CD4-positive, alpha-beta T cell (primary cell): Measurements from ENCODE around the gene MIS18A. TPM values are rescaled to one million over a fixed set of nuclear protein-coding genes. Genes with fewer than 3 reads are reported as not detected.

Experiments used
- ATAC-seq: fragments of 200-7000 bp; cut with Tn5 transposase; one replicate; pipeline ENCODE4 v1.10.0; 2022; ENCODE audit warnings: mild to moderate bottlenecking; ENCODE audit not compliant: poor library complexity
- CTCF ChIA-PET: fragments of 350-600 bp; sonication (Branson Sonifier 250); formaldehyde crosslinking; loops from one replicate; lab custom pipeline; 2021; ENCODE audit warnings: antibody characterized with exemption, inconsistent platforms; lab: Charles Lee
- POLR2A ChIA-PET: fragments of 350-600 bp; sonication (Branson Sonifier 250); formaldehyde crosslinking; loops from one replicate; lab custom pipeline; 2021; ENCODE audit warnings: antibody characterized with exemption, inconsistent platforms; lab: Charles Lee
- DNase-seq, 14 experiments: peaks; one replicate each; pipeline ENCODE4 v3.0.0-alpha.2; 2013 to 2020; ENCODE audit warnings: mixed read lengths in 2 of 14
- H3K27ac ChIP-seq, 2 donors: one replicate each; pipeline versions ENCODE4 v1.5.1 to v1.7.0; 2013; ENCODE audit warnings: low read length in 2 of 2, low read depth in 1 of 2, mild to moderate bottlenecking in 1 of 2
- H3K27me3 ChIP-seq, 2 experiments: 1 replicate in 1 of 2; 2 replicates in 1 of 2; pipeline versions ENCODE4 v1.6.1 to v1.7.0; 2013; ENCODE audit warnings: low read length in 2 of 2, control low read depth in 1 of 2, mild to moderate bottlenecking in 1 of 2, moderate library complexity in 1 of 2; ENCODE audit not compliant: insufficient read depth in 2 of 2, control insufficient read depth in 1 of 2
- H3K36me3 ChIP-seq: one replicate; pipeline ENCODE4 v1.6.1; 2013; ENCODE audit warnings: low read length, control low read depth; ENCODE audit not compliant: insufficient read depth
- H3K4me1 ChIP-seq: one replicate; pipeline ENCODE4 v1.6.1; 2013; ENCODE audit warnings: low read length, control low read depth; ENCODE audit not compliant: insufficient read depth
- H3K4me3 ChIP-seq: one replicate; pipeline ENCODE4 v1.5.1; 2013; ENCODE audit warnings: mild to moderate bottlenecking, low read length, moderate library complexity
- H3K9me3 ChIP-seq, 2 experiments: 1 replicate in 1 of 2; 2 replicates in 1 of 2; pipeline versions ENCODE4 v1.6.1 to v1.7.0; 2013; ENCODE audit warnings: low read length in 2 of 2, mild to moderate bottlenecking in 2 of 2, control low read depth in 1 of 2, moderate library complexity in 1 of 2; ENCODE audit not compliant: control insufficient read depth in 1 of 2, insufficient read depth in 1 of 2
- H3K27ac Mint-ChIP-seq: one replicate; pipeline ENCODE4 v1.8.0; 2020; ENCODE audit warnings: mixed read lengths
- H3K27me3 Mint-ChIP-seq: one replicate; pipeline ENCODE4 v1.8.0; 2021; ENCODE audit warnings: mixed read lengths
- H3K36me3 Mint-ChIP-seq: one replicate; pipeline ENCODE4 v1.8.0; 2021; ENCODE audit warnings: low read depth, mixed read lengths
- H3K4me1 Mint-ChIP-seq: one replicate; pipeline ENCODE4 v1.8.0; 2021; ENCODE audit warnings: low read depth, mixed read lengths
- H3K4me3 Mint-ChIP-seq: one replicate; pipeline ENCODE4 v1.8.0; 2020; ENCODE audit warnings: mild to moderate bottlenecking, mixed read lengths
- H3K9me3 Mint-ChIP-seq: one replicate; pipeline ENCODE4 v1.8.0; 2020; ENCODE audit warnings: mixed read lengths
- CTCF ChIP-seq: fragments of 200-600 bp; IDR thresholded peaks from one replicate; pipeline ENCODE4 v1.8.0; 2022; ENCODE audit warnings: antibody characterized with exemption, mild to moderate bottlenecking
- intact Hi-C, 2 experiments: fragments of 100-400 bp; cut with DNase I in 1 of 2; cut with micrococcal nuclease in 1 of 2; formaldehyde crosslinking; loops; one replicate each; pipeline versions ENCODE4 v1.15.1 to v1.9.0; 2023 to 2025; cut with DNase I, micrococcal nuclease
- total RNA-seq, 174 experiments: library from RNA in 2 of 174; stranded (reverse) in 2 of 174; gene quantifications; one replicate each; pipeline ENCODE4 v1.2.3 and lab custom pipeline; 2021 to 2026

MIS18A gene
- total RNA-seq, 2 experiments from 2014 or later: 2.7 to 3.0 TPM

GRCh38 chr21:32298148-32298559, 19.3 kb upstream of the MIS18A start:
- no peak for DNase-seq
- Histone ChIP-seq H3K4me3 (no peak overlapping the region), H3K27ac (no peak overlapping the region), H3K27me3 (no peaks in the 10 kb centered on the region), H3K36me3 (no peaks in the 10 kb centered on the region), H3K9me3 (no peaks in the 10 kb centered on the region), H3K4me1 (no peaks in the 10 kb centered on the region)
- TF ChIP-seq CTCF: no peak
- H3K27ac Mint-ChIP-seq: no peak overlapping the region
- H3K4me3 Mint-ChIP-seq: no peak overlapping the region
- H3K4me1 Mint-ChIP-seq: no peaks in the 10 kb centered on the region
- H3K36me3 Mint-ChIP-seq: peaks cover 5% of the 10 kb centered on the region
- ChIA-PET CTCF (no interaction called here), POLR2A (no interaction called here)
- no peaks in the 10 kb centered on the region for H3K9me3 Mint-ChIP-seq
- ATAC-seq: no peak
- intact Hi-C loops: no loop called here
- H3K27me3 Mint-ChIP-seq: no peaks in the 10 kb centered on the region

DNA sequence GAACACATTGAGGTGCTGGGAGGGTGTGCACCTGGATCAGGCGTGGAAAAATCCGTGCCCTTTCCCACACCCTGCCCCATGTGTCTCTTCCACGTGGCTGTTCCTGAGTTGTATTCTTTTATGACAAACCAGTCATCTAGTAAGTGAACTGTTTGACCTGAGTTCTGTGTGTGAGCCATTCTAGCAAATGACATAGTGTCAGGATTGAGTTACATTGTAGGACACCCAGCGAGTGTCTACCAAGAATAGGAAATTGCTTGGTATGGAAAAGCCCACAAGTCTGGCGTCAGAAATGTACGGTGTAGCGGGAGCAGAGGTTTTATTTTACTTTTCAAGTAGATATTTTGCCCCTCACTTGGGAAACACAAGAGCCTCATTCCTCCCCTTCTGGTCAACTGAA, 18.6 kb upstream of the MIS18A start:
- Histone ChIP-seq H3K27ac (no peak overlapping the region), H3K36me3 (no peaks in the 10 kb centered on the region), H3K27me3 (no peaks in the 10 kb centered on the region), H3K4me3 (no peak overlapping the region), H3K4me1 (no peaks in the 10 kb centered on the region), H3K9me3 (no peaks in the 10 kb centered on the region)
- ATAC-seq: no peak
- Mint-ChIP-seq H3K36me3 (peaks cover 5% of the 10 kb centered on the region), H3K4me1 (no peaks in the 10 kb centered on the region), H3K4me3 (no peak overlapping the region), H3K27ac (no peak overlapping the region), H3K27me3 (no peaks in the 10 kb centered on the region), H3K9me3 (no peaks in the 10 kb centered on the region)
- intact Hi-C loops: no loop called here
- ChIA-PET POLR2A (no interaction called here), CTCF (no interaction called here)
- DNase-seq: no peak
- no peak for TF ChIP-seq CTCF

DNA sequence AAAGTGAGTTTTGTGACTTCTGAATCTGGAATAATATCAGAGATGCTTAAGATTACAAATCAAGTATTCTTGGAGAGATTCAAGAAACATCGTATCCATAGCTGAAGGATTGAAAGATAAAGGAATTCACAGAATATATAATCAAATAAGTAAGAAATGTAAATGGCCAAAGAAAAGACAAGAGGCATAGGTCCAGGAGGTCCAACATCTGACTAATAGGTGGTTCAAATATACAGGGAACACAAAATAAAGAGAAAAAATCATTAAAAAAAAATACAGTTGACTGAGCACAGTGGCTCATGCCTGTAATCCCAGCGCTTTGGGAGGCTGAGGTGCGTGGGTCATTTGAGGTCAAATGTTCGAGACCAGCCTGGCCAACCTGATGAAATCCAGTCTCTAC, 6.6 kb upstream of the MIS18A start:
- CTCF ChIA-PET: no interaction called here
- peaks cover 3% of the 10 kb centered on the region for H3K4me1 Mint-ChIP-seq

More for the DNA sequence above, 6.6 kb upstream of the MIS18A start:
- H3K9me3 ChIP-seq: no peaks in the 10 kb centered on the region
- POLR2A ChIA-PET: no interaction called here
- H3K4me3 ChIP-seq: no peak overlapping the region
- ATAC-seq (no peak), DNase-seq (no peak)
- H3K4me1 ChIP-seq: no peaks in the 10 kb centered on the region
- no peak overlapping the region for H3K27ac Mint-ChIP-seq
- TF ChIP-seq CTCF: no peak
- H3K36me3 ChIP-seq: no peaks in the 10 kb centered on the region
- intact Hi-C loops: no loop called here
- no peaks in the 10 kb centered on the region for H3K27me3 ChIP-seq
- H3K36me3 Mint-ChIP-seq: no peaks in the 10 kb centered on the region
- H3K9me3 Mint-ChIP-seq: no peaks in the 10 kb centered on the region
- H3K27ac ChIP-seq: no peak overlapping the region
- no peak overlapping the region for H3K4me3 Mint-ChIP-seq
- no peaks in the 10 kb centered on the region for H3K27me3 Mint-ChIP-seq
